ENCODE measurements around the gene PIGU.

Gene PIGU

GRCh38 chr20:34532320-34532719 lies 144.6 kb downstream of the PIGU start:
- TF ChIP-seq CTCF (conservative IDR thresholded peaks at IDR 0.05; ENCODE audit: low read depth): no peak
- DNase-seq (ENCODE audit: low spot score): no peak
- CTCF ChIA-PET: interaction anchor here (1.5 kb wide), 1 partner anchor 220 kb away, joined by 5 read pairs; no protein-coding TSS in a partner anchor
- POLR2A ChIA-PET (ENCODE audit: low non-redundant PET): no interaction called here
- H3K27ac ChIP-seq: peak overlapping the region; percentile 3; the same call in 1 of the 2 replicates

- CTCF ChIA-PET: interaction anchor here (0.7 to 2.3 kb wide), 4 partner anchors 13 to 219 kb away, joined by 3 to 9 read pairs (median 4); no protein-coding TSS in a partner anchor
Observed at GRCh38 chr20:34531608-34532265, 145.2 kb downstream of the PIGU start.

GRCh38 chr20:34530342-34530741 lies 146.6 kb downstream of the PIGU start:
- POLR2A ChIA-PET (ENCODE audit: low non-redundant PET): interaction anchor here (0.5 kb wide), 1 partner anchor 83 kb away, joined by 3 read pairs; no protein-coding TSS in a partner anchor
- CTCF ChIA-PET: interaction anchor here (0.6 to 2.3 kb wide), 3 partner anchors 8 to 218 kb away, joined by 4 to 9 read pairs (median 5); no protein-coding TSS in a partner anchor
- TF ChIP-seq CTCF (conservative IDR thresholded peaks at IDR 0.05; ENCODE audit: low read depth): no peak
- no peak for DNase-seq (ENCODE audit: low spot score)
- H3K27ac ChIP-seq: peak overlapping the region; percentile 2; the same call in 1 of the 2 replicates

More at GRCh38 chr20:34531608-34532265, 145.2 kb downstream of the PIGU start:
- no peak for DNase-seq (ENCODE audit: low spot score)
- no peak overlapping the region for H3K27ac ChIP-seq
- POLR2A ChIA-PET (ENCODE audit: low non-redundant PET): no interaction called here
- TF ChIP-seq CTCF (conservative IDR thresholded peaks at IDR 0.05; ENCODE audit: low read depth): no peak

GRCh38 chr20:34529742-34530141 lies 147.2 kb downstream of the PIGU start:
- no peak for DNase-seq (ENCODE audit: low spot score)
- no peak for TF ChIP-seq CTCF (conservative IDR thresholded peaks at IDR 0.05; ENCODE audit: low read depth)
- POLR2A ChIA-PET (ENCODE audit: low non-redundant PET): no interaction called here
- CTCF ChIA-PET: interaction anchor here (0.6 to 2.3 kb wide), 3 partner anchors 9 to 217 kb away, joined by 4 to 9 read pairs (median 5); no protein-coding TSS in a partner anchor
- H3K27ac ChIP-seq: peak overlapping the region; percentile 1; the same call in 1 of the 2 replicates

GRCh38 chr20:34528921-34529297 lies 148.0 kb downstream of the PIGU start:
- ChIA-PET POLR2A (ENCODE audit: low non-redundant PET) (no interaction called here), CTCF (interaction anchor here (0.6 kb wide), 1 partner anchor 87 kb away, joined by 6 read pairs; no protein-coding TSS in a partner anchor)
- DNase-seq (ENCODE audit: low spot score): no peak
- H3K27ac ChIP-seq: peak overlapping the region; percentile 1; the same call in 1 of the 2 replicates
- no peak for TF ChIP-seq CTCF (conservative IDR thresholded peaks at IDR 0.05; ENCODE audit: low read depth)

- CTCF ChIA-PET: interaction anchor here (1.0 kb wide), 1 partner anchor 214 kb away, joined by 3 read pairs; no protein-coding TSS in a partner anchor
- TF ChIP-seq CTCF (conservative IDR thresholded peaks at IDR 0.05; ENCODE audit: low read depth): no peak
- peak overlapping the region; percentile 90 for H3K27ac ChIP-seq
- no peak for DNase-seq (ENCODE audit: low spot score)
- POLR2A ChIA-PET (ENCODE audit: low non-redundant PET): no interaction called here
Observed at GRCh38 chr20:34527016-34527415, 149.9 kb downstream of the PIGU start.

Measured in RWPE1 (cell line).